Measurements from ENCODE around the gene ANKRD28.

Gene ANKRD28

DNA sequence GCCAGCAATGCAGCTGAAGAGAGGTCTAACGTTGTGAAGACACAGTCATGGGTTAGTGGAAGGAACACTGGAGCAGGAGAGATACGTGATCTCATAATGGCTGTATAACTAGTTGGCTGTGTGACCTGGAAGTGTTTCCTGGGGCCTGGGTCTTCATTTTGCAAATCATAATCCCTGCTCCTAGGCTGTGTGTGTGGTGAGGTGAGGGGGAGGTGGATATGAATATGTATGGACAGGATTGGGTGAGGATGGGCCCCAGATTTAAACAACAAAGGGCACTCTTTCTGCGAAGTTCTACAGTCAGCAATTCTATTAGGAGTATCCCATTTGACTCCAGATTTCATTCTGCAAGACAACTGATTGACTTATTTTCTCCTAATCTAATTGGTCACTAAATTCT is 41.3 kb downstream of the ANKRD28 start:
- DNase-seq (ENCODE audit: extremely low spot score) = no peak
- no peak for TF ChIP-seq CTCF (IDR thresholded peaks at IDR 0.05; ENCODE audit: control extremely low read depth, extremely low read depth, low read depth, missing control alignments)
- ChIA-PET POLR2A (no interaction called here), CTCF (interaction anchor here (0.9 to 4.0 kb wide), 3 partner anchors 12 to 41 kb away, joined by 3 to 12 read pairs (median 3); no protein-coding TSS in a partner anchor)

GRCh38 chr3:15755780-15756179 is 42.0 kb downstream of the ANKRD28 start:
- TF ChIP-seq CTCF (IDR thresholded peaks at IDR 0.05; ENCODE audit: control extremely low read depth, extremely low read depth, low read depth, missing control alignments) = no peak
- ChIA-PET CTCF (interaction anchor here (0.9 to 4.0 kb wide), 7 partner anchors 8 to 56 kb away, joined by 3 to 12 read pairs (median 3); no protein-coding TSS in a partner anchor), POLR2A (no interaction called here)
- no peak for DNase-seq (ENCODE audit: extremely low spot score)

DNA sequence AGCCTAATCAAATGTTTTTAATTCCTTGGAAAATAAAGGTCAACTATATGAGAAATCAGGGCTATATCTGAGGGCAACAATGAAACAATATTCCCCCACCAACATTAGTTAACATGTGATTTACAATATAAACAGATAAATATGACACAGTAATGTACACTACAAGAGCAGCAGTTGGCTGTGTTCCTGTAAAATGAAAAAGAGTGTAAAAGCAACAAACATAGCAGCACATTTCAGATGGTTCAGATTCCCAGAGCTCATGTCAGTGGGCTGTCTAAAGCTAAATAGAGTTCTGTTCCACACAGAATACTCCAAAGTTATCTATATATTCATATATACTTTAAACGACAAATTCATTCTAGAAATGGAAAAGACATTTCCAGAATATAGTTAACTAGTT is 42.6 kb downstream of the ANKRD28 start:
- no peak for TF ChIP-seq CTCF (IDR thresholded peaks at IDR 0.05; ENCODE audit: control extremely low read depth, extremely low read depth, low read depth, missing control alignments)
- CTCF ChIA-PET = interaction anchor here (1.0 to 4.0 kb wide), 5 partner anchors 9 to 57 kb away, joined by 3 to 12 read pairs (median 4); no protein-coding TSS in a partner anchor
- POLR2A ChIA-PET = no interaction called here

GRCh38 chr3:15754047-15754446 is 43.7 kb downstream of the ANKRD28 start:
- ChIA-PET CTCF (interaction anchor here (1.2 kb wide), 1 partner anchor 38 kb away, joined by 4 read pairs; no protein-coding TSS in a partner anchor), POLR2A (no interaction called here)
- TF ChIP-seq CTCF (IDR thresholded peaks at IDR 0.05; ENCODE audit: control extremely low read depth, extremely low read depth, low read depth, missing control alignments) = no peak
- no peak for DNase-seq (ENCODE audit: extremely low spot score)

More for the DNA sequence above, 42.6 kb downstream of the ANKRD28 start:
- DNase-seq (ENCODE audit: extremely low spot score) = no peak

DNA sequence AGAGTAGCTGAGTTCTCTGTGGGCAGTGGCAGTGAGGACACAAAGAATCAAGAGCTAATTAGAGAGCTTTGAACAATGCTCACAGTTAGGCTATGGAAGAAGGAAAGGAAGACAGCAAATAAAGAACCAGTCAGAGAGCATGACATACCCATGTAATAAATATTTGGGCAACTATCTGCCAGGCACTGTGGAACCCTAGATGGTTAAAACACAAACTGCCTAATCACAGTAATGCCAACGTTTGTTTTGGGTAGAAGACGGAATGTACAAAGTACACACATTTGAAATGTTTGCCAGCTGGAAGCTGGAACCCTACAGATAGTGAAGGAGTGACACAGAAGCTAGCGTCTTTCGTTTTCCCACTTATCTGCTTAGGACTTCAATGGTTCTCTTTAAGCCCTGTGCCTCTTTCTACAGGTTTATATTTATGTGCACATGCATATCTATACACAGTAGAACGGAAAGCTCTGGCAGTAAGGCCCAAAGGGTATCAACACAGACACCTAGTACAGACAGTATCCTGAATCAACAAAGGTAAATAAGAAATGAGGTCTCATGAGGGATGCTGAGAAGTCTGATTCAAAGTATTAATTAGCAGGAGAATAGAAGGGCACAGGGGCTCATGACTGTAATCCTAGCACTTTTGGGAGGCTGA is 44.6 kb downstream of the ANKRD28 start:
- ChIA-PET POLR2A (no interaction called here), CTCF (interaction anchor here (0.7 to 1.3 kb wide), 5 partner anchors 9 to 37 kb away, joined by 3 to 5 read pairs (median 3); no protein-coding TSS in a partner anchor)
- no peak for TF ChIP-seq CTCF (IDR thresholded peaks at IDR 0.05; ENCODE audit: control extremely low read depth, extremely low read depth, low read depth, missing control alignments)
- DNase-seq (ENCODE audit: extremely low spot score) = no peak

GRCh38 chr3:15750879-15751278 is 46.9 kb downstream of the ANKRD28 start:
- DNase-seq (ENCODE audit: extremely low spot score) = no peak
- ChIA-PET POLR2A (no interaction called here), CTCF (interaction anchor here (1.3 to 1.9 kb wide), 4 partner anchors 8 to 24 kb away, joined by 5 to 6 read pairs (median 5); no protein-coding TSS in a partner anchor)
- TF ChIP-seq CTCF (IDR thresholded peaks at IDR 0.05; ENCODE audit: control extremely low read depth, extremely low read depth, low read depth, missing control alignments) = no peak

Measured in GM10248 (cell line).